ENCODE measurements around the gene IDNK. TPM values are rescaled to one million over a fixed set of nuclear protein-coding genes. Genes with fewer than 3 reads are reported as not detected.

Gene IDNK
- total RNA-seq, 1 experiment from 2014 or later = 0.50 TPM

GRCh38 chr9:83651558-83651957 lies 28.6 kb downstream of the IDNK start:
- H3K27ac Mint-ChIP-seq = no peak overlapping the region
- H3K4me3 Mint-ChIP-seq = no peak overlapping the region
- peaks cover 46% of the 10 kb centered on the region for H3K36me3 Mint-ChIP-seq
- no peak for TF ChIP-seq RORB (CRISPR knock-in tag; IDR thresholded peaks at IDR 0.05)
- TF ChIP-seq MLX (CRISPR knock-in tag; IDR thresholded peaks at IDR 0.05) = no peak
- no peak for TF ChIP-seq MXD4 (CRISPR knock-in tag; IDR thresholded peaks at IDR 0.05; ENCODE audit: borderline replicate concordance)
- no peak for TF ChIP-seq E2F4 (CRISPR knock-in tag; IDR thresholded peaks at IDR 0.05; ENCODE audit: borderline replicate concordance, low read depth)
- H3K27me3 Mint-ChIP-seq (ENCODE audit: low read depth) = no peaks in the 10 kb centered on the region
- H3K9me3 Mint-ChIP-seq = peaks cover 15% of the 10 kb centered on the region
- peaks cover 14% of the 10 kb centered on the region for H3K4me1 Mint-ChIP-seq
- ChIA-PET POLR2A (no interaction called here), CTCF (interaction anchor here (0.6 to 4.6 kb wide), 4 partner anchors 12 to 432 kb away, joined by 3 to 71 read pairs (median 4); no protein-coding TSS in a partner anchor)
- ATAC-seq = no peak
- no peak for DNase-seq (ENCODE audit: low spot score)

- Mint-ChIP-seq H3K27ac (no peak overlapping the region), H3K4me3 (no peak overlapping the region), H3K27me3 (ENCODE audit: low read depth) (no peaks in the 10 kb centered on the region), H3K9me3 (peaks cover 15% of the 10 kb centered on the region), H3K4me1 (peaks cover 14% of the 10 kb centered on the region), H3K36me3 (peaks cover 46% of the 10 kb centered on the region)
- TF ChIP-seq ZNF396 (CRISPR knock-in tag; IDR thresholded peaks at IDR 0.05; ENCODE audit: borderline replicate concordance) (no peak), TP53 (CRISPR knock-in tag; IDR thresholded peaks at IDR 0.05) (no peak), SOX15 (CRISPR knock-in tag; IDR thresholded peaks at IDR 0.05) (no peak), JAZF1 (CRISPR knock-in tag; IDR thresholded peaks at IDR 0.05) (no peak), ZNF219 (CRISPR knock-in tag; IDR thresholded peaks at IDR 0.05; ENCODE audit: borderline replicate concordance) (no peak), ATF2 (CRISPR knock-in tag; IDR thresholded peaks at IDR 0.05; ENCODE audit: borderline replicate concordance, low read depth) (no peak), PRRX2 (CRISPR knock-in tag; IDR thresholded peaks at IDR 0.05) (no peak), E2F4 (CRISPR knock-in tag; IDR thresholded peaks at IDR 0.05; ENCODE audit: borderline replicate concordance, low read depth) (no peak), CREB1 (CRISPR knock-in tag; IDR thresholded peaks at IDR 0.05) (no peak), HMGA2 (CRISPR knock-in tag; IDR thresholded peaks at IDR 0.05) (no peak), TEAD4 (CRISPR knock-in tag; IDR thresholded peaks at IDR 0.05) (no peak), ZNF121 (CRISPR knock-in tag; IDR thresholded peaks at IDR 0.05) (no peak), FOXK1 (CRISPR knock-in tag; IDR thresholded peaks at IDR 0.05) (no peak), USF2 (CRISPR knock-in tag; IDR thresholded peaks at IDR 0.05) (no peak), NFYB (CRISPR knock-in tag; conservative IDR thresholded peaks at IDR 0.05; ENCODE audit: low read depth) (no peak), SMAD4 (CRISPR knock-in tag; IDR thresholded peaks at IDR 0.05) (no peak), IRF2 (CRISPR knock-in tag; IDR thresholded peaks at IDR 0.05; ENCODE audit: borderline replicate concordance, low read depth) (no peak)
- ATAC-seq (no peak), DNase-seq (ENCODE audit: low spot score) (no peak)
- ChIA-PET CTCF (interaction anchor here (1.5 kb wide), 1 partner anchor 433 kb away, joined by 4 read pairs; no protein-coding TSS in a partner anchor), POLR2A (no interaction called here)
Observed at GRCh38 chr9:83652433-83652832, 29.5 kb downstream of the IDNK start.

Measured in WTC11 (cell line).